Upper lobe of left lung (tissue), 6 donors: ENCODE results near the gene CATSPER3. TPM values are rescaled to one million over a fixed set of nuclear protein-coding genes. Genes with fewer than 3 reads are reported as not detected.

Experiments used
- ATAC-seq, 2 donors: fragments of 200-7000 bp; cut with Tn5 transposase; one replicate each; pipeline ENCODE4 v1.9.1; 2022; ENCODE audit warnings: mild to moderate bottlenecking in 2 of 2, moderate library complexity in 2 of 2; ENCODE audit not compliant: low FRiP score in 2 of 2
- DNase-seq, 2 donors: peaks; one replicate each; pipeline ENCODE4 v3.0.0-alpha.2; 2019 to 2020
- H3K27ac ChIP-seq, 4 donors: fragments of 200-600 bp; sonication (generic); one replicate each; pipeline ENCODE4 v1.5.1; 2016 to 2019
- H3K27me3 ChIP-seq, 4 donors: fragments of 200-600 bp; sonication (generic); one replicate each; pipeline ENCODE4 v1.5.1; 2017 to 2019
- H3K36me3 ChIP-seq, 4 donors: fragments of 200-600 bp; sonication (generic); one replicate each; pipeline ENCODE4 v1.5.1; 2016 to 2019
- H3K4me1 ChIP-seq, 4 donors: fragments of 200-600 bp; sonication (generic); one replicate each; pipeline ENCODE4 v1.5.1; 2018 to 2019
- H3K4me3 ChIP-seq, 4 donors: fragments of 200-600 bp; sonication (generic); one replicate each; pipeline ENCODE4 v1.5.1; 2017 to 2019; ENCODE audit warnings: mild to moderate bottlenecking in 2 of 4, moderate library complexity in 1 of 4
- H3K9me3 ChIP-seq, 4 donors: fragments of 200-600 bp; sonication (generic); one replicate each; pipeline ENCODE4 v1.5.1; 2018 to 2019
- EP300 ChIP-seq, 4 donors: sonication (generic); formaldehyde crosslinking; IDR thresholded peaks; one replicate each; pipeline ENCODE4 v1.5.1; 2017; ENCODE audit warnings: antibody characterized with exemption in 4 of 4, control low read depth in 2 of 4
- POLR2A ChIP-seq, 4 donors: fragments of 450-650 bp; IDR thresholded peaks; one replicate each; pipeline ENCODE4 v1.5.1; 2016 to 2017; ENCODE audit warnings: antibody characterized with exemption in 4 of 4, mild to moderate bottlenecking in 2 of 4
- POLR2AphosphoS5 ChIP-seq, 2 donors: sonication (generic); formaldehyde crosslinking; IDR thresholded peaks; one replicate each; pipeline ENCODE4 v1.5.1; 2017; ENCODE audit warnings: antibody characterized with exemption in 2 of 2
- WGBS, 2 donors: methylation state at CpG; one replicate each; pipeline ENCODE4 v1.1.5; 2017 to 2018; 5-methylcytosine and 5-hydroxymethylcytosine counted together
- total RNA-seq, 6 donors: library from RNA; depleted of rRNA in 4 of 6; stranded (reverse); fragments of >200 nt in 4 of 6; gene quantifications; one replicate each; pipeline versions ENCODE4 v1.1.0 to v1.2.1, GENCODE V29; 2016 to 2021
- TF ChIP-seq, protein P1 (sequence below), 6 experiments: fragments of 450-650 bp in 4 of 6; fragments of 200-600 bp in 2 of 6; sonication (generic) in 2 of 6; IDR thresholded peaks; one replicate each; pipeline ENCODE4 v1.5.1; 2016 to 2019; ENCODE audit warnings: antibody characterized with exemption in 6 of 6
- donor health status: DM: no; HTN: no; CAD: no; lungs with moderate emphysema.
- donor health status: DM: no; HTN: yes; CAD: no; lungs with severe emphysema.

The CATSPER3 gene
- total RNA-seq, 6 donors from 2014 or later = 0.67 to 1.7 TPM; not detected in 4

DNA sequence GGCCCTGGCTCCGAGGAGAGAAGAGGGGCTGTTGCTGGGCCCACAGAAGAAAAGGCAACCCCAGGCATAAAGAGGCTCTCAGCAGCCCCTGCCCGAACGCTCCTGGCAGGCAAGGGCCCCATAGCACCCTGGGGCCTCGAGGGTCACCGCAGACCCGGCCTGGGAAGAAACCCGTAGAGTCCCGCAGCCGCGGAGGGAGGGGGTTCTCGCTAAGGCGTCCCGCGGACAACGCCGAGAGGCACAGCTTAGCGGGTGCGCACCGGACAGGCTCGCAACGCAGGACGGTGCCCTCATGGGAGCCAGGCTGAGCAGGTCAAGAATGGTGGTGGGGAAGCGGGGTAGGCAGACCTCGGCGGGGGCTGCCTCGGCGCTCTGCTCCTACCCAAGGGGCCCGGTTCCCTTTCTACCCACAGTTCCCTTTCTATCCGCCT, 59.6 kb downstream of the CATSPER3 start:
- WGBS, 2 donors = 17 to 43% methylated on average over 1 to 29 of the region's 29 CpGs
- no peak overlapping the region for H3K27ac ChIP-seq
- peak in 1 of 2 donors; percentile 64 for DNase-seq
- no peak for ATAC-seq
- TF ChIP-seq POLR2AphosphoS5 (IDR thresholded peaks at IDR 0.05) = no peak
- TF ChIP-seq, protein P1, sequence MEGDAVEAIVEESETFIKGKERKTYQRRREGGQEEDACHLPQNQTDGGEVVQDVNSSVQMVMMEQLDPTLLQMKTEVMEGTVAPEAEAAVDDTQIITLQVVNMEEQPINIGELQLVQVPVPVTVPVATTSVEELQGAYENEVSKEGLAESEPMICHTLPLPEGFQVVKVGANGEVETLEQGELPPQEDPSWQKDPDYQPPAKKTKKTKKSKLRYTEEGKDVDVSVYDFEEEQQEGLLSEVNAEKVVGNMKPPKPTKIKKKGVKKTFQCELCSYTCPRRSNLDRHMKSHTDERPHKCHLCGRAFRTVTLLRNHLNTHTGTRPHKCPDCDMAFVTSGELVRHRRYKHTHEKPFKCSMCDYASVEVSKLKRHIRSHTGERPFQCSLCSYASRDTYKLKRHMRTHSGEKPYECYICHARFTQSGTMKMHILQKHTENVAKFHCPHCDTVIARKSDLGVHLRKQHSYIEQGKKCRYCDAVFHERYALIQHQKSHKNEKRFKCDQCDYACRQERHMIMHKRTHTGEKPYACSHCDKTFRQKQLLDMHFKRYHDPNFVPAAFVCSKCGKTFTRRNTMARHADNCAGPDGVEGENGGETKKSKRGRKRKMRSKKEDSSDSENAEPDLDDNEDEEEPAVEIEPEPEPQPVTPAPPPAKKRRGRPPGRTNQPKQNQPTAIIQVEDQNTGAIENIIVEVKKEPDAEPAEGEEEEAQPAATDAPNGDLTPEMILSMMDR (IDR thresholded peaks at IDR 0.05) = no peak
- no peak for TF ChIP-seq EP300 (IDR thresholded peaks at IDR 0.05)
- no peak for TF ChIP-seq POLR2A (IDR thresholded peaks at IDR 0.05)
- peaks cover 13 to 37% (median 15%) of the 10 kb centered on the region in 4 donors for H3K4me1 ChIP-seq
- peaks cover 0 to 55% (median 42%) of the 10 kb centered on the region in 4 donors for H3K27me3 ChIP-seq
- no peak overlapping the region for H3K4me3 ChIP-seq
- H3K36me3 ChIP-seq = no peaks in the 10 kb centered on the region
- H3K9me3 ChIP-seq = no peaks in the 10 kb centered on the region

DNA sequence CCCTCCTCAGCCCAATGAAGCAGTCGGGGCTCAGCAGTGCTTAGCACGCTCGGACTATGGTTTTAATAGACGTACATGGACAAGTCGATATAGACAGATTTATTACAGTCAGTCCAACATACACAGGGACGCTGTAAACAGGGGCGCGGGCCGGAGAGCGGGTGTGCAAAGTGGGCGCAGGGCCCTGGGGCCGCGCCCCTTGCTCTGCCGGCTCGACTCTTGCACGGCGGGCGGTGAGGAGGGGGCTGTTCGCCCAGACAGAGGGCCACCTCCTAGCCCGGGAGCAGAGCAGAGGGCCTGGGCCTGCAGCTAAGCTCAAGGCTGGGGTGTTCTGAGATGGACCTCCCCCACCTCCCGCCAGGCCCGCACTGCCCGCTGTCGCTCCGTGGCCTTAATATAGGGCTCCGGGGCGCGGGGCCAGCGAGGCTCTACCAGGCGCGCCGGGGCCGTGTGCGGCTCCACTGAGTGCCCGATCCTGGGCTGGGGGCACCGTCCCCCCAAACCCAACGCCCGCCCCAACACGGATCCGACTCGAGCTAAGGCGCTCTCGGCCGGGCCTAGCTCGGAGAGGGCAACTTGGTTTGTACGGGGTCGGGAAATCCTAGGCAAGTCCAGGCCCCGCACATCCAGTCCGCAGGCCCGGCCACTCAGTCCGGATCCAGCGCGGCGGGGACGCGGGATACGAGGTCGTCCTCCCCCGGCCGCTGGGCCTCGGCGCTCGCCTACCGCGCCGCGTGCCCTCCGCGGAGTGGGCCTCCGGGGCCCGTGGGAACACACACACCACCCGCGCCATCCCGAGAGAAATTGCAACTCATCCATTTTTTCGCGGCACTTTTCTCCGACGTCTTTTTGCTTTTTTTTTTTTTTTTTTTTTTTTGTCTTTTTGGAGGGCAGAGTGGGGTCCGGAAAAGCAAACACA, 60.2 kb downstream of the CATSPER3 start:
- Histone ChIP-seq H3K36me3 (no peaks in the 10 kb centered on the region), H3K9me3 (no peaks in the 10 kb centered on the region), H3K4me3 (no peak overlapping the region), H3K27me3 (peaks cover 0 to 62% (median 46%) of the 10 kb centered on the region in 4 donors), H3K4me1 (peaks cover 19 to 43% (median 21%) of the 10 kb centered on the region in 4 donors), H3K27ac (no peak overlapping the region)
- WGBS, 2 donors = 12 to 16% methylated on average over 24 to 34 of the region's 79 CpGs
- peak in 1 of 2 donors; percentile 74 for DNase-seq
- TF ChIP-seq POLR2A (IDR thresholded peaks at IDR 0.05) (no peak), EP300 (IDR thresholded peaks at IDR 0.05) (no peak), POLR2AphosphoS5 (IDR thresholded peaks at IDR 0.05) (no peak)
- TF ChIP-seq, protein P1 (IDR thresholded peaks at IDR 0.05) = no peak
- ATAC-seq = no peak

DNA sequence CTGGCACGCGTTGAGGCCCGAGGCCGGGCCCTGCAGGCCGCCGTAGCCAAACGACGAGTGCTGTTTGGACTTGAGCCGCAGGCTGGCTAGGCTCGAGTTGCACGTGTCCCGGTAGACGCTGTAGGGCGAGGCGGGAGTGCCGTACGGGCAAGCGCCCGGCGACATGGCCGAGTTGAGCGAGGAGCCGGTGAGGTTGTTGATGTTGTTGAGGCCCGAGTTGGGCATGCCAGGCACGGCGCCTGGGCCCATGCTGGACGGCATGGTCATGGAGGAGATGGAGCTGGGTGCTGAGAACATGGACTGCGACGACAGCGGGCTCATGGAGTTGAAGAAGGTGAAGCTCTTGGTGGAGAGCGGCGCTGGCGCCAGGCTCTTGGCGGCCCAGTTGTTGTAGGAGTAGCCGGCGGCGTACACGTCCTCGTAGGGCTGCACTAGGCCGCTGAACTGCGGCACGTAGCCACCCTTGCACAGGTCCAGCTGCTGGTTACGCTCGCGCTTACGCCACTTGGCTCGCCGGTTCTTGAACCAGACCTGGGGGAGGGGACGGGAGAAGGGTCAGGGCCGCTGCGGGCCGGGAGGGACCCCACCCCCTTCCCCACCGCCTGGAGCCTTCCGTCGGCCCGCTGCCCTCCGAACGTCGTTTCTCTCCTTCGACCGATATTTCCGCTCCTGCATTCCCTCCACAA, 61.2 kb downstream of the CATSPER3 start:
- Histone ChIP-seq H3K4me3 (no peak overlapping the region), H3K9me3 (no peaks in the 10 kb centered on the region), H3K4me1 (peaks cover 27 to 53% (median 31%) of the 10 kb centered on the region in 4 donors), H3K36me3 (no peaks in the 10 kb centered on the region), H3K27me3 (peaks cover 0 to 71% (median 55%) of the 10 kb centered on the region in 4 donors), H3K27ac (no peak overlapping the region)
- peak in 1 of 2 donors; percentile 84 for DNase-seq
- ATAC-seq = no peak
- 12 to 29% methylated on average over 34 to 45 of the region's 62 CpGs for WGBS, 2 donors
- TF ChIP-seq POLR2A (IDR thresholded peaks at IDR 0.05) (no peak), EP300 (IDR thresholded peaks at IDR 0.05) (no peak), POLR2AphosphoS5 (IDR thresholded peaks at IDR 0.05) (no peak)
- TF ChIP-seq, protein P1 (IDR thresholded peaks at IDR 0.05) = no peak

DNA sequence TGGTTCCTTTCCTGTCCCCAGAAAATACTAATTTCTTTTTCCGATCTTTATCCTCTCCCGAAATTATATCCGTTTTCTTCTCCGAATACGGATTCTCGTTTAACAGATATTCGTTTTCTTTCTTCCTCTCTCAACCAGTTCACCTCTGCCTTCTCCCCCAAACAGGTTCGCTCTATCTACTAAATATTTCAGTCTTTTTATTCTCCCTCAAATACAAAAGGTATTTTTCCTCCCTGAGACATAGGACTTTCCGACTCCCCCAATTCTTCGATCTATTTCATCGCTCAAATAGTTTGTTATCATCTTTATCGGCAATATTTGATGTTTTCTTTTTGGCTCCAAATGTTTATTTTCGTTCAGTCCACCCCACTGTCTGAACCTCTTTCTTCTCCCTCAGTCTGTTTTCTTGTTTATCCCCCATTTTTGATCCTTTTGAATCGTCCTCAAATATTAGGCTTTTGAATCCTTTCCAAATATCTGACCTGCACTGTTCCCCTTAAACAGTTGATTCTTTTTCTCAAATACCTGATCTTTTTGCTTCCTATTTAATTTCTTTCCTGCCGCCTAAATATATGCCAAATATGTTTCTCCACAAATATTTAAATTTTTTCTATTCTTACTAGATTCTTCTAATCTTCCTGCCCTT, 61.9 kb downstream of the CATSPER3 start:
- Histone ChIP-seq H3K9me3 (no peaks in the 10 kb centered on the region), H3K4me3 (no peak overlapping the region), H3K4me1 (peaks cover 34 to 59% (median 37%) of the 10 kb centered on the region in 4 donors), H3K27me3 (peaks cover 0 to 76% (median 58%) of the 10 kb centered on the region in 4 donors), H3K36me3 (no peaks in the 10 kb centered on the region), H3K27ac (no peak overlapping the region)
- TF ChIP-seq, protein P1 (IDR thresholded peaks at IDR 0.05) = no peak
- TF ChIP-seq EP300 (IDR thresholded peaks at IDR 0.05) = no peak
- TF ChIP-seq POLR2AphosphoS5 (IDR thresholded peaks at IDR 0.05) = no peak
- no peak for TF ChIP-seq POLR2A (IDR thresholded peaks at IDR 0.05)
- DNase-seq (no peak), ATAC-seq (no peak)
- 15 to 17% methylated on average over 15 of the region's 15 CpGs for WGBS, 2 donors
